Measurements from ENCODE around the gene NUDT14.

NUDT14 gene

DNA sequence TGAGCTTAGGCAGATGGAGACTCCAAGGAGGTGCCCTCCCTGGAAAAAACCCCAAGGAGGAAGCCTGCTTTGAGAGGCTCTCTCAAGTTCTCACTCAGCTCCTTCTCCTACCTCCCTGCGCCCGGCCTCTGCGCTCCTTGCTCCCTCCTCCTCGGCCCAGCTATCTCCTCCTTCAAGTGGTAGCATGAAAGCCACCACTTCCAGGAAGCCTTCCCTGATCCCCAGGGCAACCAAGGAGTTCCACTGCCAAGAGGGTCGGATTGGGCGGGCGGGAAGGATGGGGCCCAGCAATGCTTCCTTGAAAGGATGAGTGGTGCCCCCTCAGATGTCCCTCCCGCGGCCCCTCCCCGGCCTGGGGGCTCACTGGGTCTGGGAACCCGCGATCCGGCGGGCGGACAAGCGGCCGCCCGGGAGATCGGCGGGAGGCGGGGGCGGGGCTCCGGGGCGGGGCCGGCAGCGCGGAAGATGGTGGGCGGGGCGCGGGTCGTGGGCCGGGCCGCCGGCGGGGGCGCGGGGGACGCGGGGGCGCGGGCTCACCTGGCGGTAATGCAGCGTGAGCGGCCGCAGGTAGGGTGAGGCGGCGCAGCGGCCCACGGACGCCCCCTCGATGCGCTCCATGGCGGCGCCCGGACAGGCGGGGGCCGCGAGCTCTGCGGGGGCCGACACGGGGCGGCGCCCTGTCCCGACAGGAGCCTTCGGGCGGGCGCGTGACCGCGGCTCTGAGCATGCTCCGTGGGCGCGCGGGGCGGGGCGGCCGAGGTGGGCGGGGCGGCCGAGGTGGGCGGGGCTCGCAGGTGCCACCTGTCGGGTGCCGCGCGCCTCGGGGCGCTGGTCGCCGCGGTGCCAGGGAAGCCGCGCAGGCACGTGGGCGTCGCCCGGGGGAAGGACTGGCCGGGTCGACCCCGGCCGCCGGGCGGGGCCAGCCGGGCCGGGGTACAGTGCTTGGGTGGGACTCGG is at the start of gene NUDT14:
Gene NUDT14, minus strand, starts transcription at position 721 of the 957 bp plus-strand sequence. Its CDS starts 103 bp downstream, at position 618.
- DNase-seq, result peak; percentile 94

DNA sequence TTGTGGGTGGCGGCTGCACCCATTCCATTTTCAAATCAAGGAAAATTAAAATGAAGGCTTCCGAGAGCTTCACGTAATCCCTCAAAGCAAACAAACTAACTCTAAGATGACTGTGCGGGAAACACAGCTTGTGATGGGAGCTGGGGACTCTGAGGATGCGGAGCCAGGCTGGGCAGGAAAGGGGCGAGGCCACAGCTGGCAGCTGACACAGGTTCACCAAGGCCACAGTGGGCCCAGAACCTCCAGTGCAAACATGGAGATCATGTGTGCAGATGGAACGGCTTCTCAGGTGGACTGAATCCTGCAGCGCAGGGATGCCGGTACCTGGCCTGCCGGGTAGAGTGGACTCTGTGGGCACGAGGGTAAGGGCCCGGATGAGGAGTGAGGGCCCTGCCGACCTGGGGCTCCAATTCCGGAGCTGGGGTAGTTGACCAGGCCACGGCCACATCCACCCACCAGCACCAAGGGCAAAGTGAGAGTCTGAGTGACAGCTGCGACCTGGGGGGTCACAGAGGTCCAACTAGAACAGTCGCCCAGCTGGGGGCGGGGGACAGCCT is 48.1 kb upstream of the NUDT14 start:
- no peak for DNase-seq

DNA sequence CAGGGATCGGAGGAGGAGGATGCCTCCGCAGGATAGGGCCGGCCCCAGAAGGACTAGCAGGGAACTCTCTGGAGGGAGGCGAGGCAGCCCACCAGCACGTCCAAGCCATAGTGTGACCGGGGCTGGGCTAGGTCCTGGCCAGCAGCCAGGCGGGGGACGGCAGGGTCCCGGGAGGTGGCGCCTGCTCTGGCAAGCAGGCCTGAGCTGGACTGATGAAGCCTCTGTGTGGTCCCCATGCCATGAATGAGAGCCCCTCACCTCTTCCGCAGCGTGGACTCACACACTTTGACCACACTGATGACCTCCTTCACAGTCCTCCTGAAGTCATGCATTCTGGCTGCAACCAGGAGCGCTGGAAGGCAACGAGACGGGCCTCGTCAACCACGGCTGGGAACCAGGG is 47.5 kb upstream of the NUDT14 start:
- no peak for DNase-seq

DNA sequence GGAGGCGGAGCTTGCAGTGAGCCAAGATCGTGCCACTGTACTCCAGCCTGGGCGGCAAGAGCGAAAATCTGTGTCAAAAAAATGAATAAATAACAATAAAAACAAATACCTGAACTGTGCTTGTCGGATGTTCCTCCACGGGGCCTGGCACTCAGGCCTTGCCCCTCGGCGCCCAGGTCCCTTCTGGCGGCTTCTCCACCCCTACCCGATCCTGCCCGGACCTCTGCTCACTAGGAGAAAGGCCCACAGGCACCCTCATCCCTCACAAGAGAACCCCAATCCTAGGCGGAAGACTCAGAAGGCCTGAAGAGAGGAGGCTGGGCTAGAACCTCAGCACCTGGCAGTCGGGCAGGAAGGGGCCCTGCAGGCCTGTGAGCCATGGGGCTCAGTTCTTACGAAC is 46.2 kb upstream of the NUDT14 start:
- no peak for DNase-seq

DNA sequence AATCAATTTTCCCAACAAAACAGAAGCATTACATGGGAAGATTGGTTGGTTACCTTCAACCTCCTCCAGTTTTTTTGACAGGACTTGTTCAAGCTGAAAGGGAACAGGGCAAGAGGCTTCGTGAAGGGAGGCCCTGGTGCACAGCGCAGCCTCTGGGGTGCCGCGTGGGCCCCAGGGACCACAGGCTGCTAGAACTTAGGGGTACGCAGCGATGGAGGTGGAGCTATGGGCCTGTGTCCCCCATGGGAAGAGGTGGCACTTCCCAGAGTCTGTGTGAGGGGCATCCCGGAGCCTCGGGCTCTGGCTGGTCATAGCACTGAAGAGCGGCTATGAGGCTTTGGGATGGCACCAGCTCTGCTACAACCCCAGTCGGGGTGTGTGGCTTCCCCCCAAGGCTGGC is 45.1 kb upstream of the NUDT14 start:
- DNase-seq, result no peak

DNA sequence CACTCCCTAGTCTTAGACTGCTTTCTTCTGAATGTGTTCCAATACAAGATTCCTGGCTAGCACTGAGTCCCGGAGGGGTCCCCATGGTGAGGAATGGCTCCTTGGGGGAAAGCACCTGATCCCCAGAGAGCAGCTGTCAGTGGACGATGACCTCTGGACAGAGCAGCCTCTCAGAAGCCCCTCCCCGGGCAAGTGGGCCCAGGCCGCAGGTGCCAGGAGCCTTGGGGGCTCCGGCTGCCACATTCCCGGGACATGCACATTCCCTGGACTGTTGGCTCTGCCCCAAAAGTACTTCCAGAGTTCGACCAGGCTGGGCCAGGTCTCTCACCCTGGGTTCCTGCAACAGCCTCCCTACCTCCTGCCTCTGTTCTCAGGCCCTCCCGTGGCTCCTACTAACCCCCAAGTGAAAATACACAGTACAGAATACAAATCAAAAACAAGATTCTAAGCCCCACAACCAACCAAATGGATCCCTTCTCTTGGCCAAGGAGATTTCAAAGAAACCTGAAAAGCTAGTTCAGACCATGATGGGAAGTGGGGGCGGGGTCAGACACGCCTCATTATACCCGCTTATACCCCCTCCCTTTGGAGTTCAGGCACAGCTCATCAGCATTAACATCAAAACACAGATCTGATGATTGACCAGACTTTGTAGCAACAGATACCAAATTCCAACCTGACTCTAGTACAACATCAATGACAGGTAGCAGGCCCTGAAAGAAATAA is 43.9 kb upstream of the NUDT14 start:
- no peak for DNase-seq

DNA sequence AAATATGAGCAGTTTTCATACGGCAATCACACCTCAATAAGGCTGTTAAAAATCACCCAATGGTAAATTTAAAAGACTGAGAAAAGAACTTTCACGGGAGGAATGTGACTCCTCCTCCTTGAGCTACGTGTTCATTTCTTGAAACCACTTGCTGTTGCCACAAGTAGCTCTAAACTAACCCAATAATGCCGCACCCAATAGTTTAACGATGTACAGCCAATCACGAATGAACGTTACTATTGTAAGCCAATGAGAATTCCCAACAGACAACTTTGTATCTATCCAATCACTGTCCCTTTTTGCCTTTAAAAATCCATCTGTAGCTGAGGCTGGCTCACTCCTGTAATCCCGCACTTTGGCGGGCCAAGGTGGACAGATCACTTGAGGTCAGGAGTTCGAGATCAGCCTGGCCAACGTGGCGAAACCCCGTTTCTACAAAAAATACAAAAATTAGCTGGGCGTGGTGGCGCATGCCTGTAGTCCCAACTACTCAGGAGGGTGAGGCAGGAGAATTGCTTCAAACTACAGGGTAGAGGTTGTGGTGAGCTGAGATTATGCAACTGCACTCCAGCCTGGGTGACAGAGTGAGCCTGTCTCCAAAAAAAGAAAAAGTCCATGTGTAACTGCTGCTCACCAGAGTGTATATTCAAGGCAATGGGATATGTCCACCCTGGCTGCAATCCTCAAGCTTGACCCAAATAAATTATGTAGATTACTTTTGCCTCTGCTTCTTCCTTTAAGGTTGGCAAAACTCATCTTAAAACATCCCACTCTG is 42.8 kb upstream of the NUDT14 start:
- no peak for DNase-seq

DNA sequence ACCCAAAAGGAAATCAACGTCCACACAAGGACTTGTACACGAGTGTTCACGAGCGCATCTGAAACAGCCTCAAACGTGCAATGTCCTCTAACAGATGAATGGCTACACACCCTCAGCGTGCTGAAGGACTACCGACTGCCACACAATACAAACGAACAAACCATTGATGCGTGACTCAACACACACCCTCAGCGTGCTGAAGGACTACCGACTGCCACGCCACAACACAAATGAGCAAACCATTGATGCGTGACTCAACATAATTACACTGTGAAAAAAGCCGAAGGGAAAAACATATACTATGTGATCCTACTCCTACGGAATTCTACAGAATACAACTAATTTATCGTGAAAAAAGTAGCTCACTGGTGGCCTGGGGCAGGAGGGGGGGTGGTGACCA is 42.1 kb upstream of the NUDT14 start:
- DNase-seq, result no peak

DNA sequence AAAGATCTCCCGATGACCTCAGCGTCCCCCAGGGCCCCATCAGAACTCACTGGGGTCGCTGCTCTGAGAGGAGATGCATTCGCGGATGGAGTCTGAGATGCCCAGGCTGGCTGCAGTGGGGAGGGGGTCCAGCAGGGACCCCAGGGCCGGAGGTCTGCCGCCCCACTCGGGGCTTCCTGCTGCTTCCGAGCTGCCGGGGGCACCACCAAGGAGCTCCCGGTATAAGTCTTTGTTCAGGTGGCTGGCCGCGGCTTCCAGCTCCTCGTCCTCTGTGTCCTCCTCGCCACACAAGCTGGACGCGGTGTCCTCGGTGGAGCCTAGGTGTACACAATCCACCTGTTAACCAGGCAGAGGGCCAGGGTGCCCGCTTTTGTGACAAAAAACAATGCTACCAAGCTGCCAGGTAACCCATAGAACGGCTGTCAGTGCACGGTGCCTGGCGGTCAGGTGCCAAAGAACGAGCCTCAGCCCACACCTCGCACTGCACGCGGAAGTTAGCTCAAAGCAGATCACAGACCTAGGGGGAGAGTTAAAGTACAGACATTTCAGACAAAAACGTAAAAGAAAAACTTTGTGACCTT is 40.6 kb upstream of the NUDT14 start:
- no peak for DNase-seq

DNA sequence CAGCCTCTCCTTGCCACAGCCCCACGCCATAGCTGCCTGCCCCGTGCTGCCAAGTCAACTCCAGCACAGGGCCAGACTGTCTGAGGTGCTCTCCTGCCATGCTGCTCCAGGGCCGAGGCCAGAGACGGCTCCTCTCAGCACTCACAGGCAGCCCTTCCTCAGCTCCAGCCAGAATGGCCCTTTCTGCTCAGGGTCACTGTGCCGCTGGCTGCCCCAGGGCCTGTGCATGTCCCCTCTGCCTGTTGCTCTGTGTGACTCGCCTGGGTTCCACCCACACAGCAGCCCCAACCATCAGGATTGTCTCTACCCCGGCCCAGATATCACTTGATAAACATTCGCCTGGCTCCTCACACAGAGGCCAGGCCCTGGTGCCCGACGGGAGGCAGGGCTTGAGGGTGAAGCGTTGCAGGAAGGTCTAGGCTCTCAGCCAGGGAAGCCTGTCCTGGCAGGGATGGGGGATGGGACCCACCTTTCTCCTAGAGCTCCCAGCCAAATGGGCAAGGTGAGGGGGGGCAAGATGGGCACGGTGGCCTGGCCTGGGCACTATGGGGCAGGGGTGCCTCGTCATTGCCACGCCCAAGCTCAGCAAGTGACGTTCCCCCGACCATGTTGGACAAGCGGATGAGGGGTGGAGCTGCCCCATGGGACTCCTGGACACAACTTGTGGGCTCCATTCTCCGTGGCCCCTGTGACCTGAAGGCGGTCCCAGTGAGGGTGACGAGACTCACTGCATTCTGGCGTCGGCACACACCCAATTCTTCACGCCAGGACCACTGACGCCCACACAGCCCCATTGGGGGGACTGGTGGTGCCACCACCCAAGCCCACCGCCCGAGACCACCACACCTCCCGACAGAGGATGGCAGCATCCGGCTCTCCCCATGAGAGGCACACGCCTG is 39.8 kb upstream of the NUDT14 start:
- no peak for DNase-seq

DNA sequence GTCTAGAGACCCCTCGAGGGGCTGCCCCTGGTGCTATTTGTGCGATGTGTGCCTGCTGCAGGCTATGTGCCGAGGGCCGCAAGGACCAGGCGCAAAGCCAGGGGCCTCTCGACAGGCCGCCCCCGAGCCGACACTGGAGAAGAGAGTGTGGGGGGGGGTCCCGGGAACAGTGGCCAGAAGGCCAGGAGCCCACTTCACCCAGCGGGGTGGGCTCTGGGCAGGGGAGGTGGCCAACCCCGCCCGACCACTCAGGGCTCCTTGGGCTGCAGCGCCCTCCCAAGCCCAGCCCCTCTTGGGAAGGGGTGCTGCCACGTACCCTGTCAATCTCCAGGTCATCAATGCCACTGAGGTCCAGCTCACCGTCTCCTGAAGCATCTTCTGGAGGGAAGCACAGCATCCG is 38.6 kb upstream of the NUDT14 start:
- DNase-seq, result no peak

DNA sequence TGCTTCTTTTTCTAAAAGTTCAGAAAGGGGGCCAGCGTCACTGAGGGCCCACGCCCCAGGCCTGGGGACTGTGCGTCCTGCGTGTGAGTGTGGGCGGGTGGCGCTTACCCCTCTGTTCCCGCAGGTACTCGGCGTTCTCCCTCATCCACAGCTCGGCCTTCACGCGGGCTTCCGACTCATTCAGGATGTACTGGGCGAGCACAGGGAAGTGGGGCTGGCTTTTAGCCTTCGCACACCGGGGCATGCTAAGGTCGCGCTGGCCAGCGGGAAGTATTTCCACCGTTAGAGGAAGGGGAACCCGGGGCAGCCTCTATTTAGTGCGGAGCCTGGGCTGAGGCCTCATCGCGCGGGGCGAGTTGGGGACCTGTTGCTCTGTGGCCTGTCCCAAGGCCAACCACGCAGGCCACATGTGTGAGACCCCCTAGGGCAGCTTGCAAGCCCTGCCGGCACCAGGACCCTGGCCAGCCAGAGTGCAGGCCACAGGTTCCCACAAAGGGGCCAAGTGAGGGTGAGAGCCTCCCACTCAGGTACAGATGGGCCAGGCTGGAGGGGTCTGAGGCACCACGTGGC is 38.0 kb upstream of the NUDT14 start:
- DNase-seq, result no peak

DNA sequence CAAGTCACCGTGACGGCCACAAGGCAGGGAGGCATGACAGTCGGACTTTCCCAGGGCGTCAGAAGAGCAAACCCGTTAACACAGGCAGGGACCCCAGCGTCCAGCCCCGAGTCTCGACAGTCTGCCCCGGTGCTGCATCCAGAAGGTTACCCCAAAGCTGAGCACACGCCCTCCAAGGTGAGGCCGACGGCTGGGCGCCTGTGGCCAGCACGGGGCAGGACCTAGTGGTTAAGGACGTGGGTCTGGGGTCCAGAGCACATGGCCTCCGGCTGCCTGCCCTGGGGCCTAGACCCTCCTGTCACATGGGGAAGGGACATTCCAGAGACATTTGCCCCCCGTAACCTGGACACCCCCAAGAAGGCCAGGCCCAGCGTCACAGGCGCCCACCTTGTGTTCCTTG is 37.5 kb upstream of the NUDT14 start:
- no peak for DNase-seq

DNA sequence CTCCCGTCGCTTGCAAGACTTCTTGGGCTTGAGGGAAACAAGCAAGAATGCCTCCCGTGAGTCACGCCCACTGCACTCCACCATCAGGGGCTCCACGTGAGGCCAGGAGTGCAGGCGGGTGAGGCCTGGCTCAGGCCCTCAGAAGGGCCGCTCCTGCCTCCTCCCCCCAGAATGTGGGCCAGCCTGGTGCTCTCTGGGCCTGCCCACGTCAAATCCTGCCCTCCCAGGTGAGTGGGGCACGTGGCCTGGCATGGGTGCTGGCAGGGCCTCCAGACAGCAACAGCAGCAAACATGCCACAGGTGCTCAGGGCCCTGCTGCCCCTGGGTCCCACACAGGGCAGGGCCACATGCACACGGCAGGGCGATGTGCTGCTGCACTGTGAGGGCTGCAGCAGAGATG is 36.7 kb upstream of the NUDT14 start:
- DNase-seq, result no peak

DNA sequence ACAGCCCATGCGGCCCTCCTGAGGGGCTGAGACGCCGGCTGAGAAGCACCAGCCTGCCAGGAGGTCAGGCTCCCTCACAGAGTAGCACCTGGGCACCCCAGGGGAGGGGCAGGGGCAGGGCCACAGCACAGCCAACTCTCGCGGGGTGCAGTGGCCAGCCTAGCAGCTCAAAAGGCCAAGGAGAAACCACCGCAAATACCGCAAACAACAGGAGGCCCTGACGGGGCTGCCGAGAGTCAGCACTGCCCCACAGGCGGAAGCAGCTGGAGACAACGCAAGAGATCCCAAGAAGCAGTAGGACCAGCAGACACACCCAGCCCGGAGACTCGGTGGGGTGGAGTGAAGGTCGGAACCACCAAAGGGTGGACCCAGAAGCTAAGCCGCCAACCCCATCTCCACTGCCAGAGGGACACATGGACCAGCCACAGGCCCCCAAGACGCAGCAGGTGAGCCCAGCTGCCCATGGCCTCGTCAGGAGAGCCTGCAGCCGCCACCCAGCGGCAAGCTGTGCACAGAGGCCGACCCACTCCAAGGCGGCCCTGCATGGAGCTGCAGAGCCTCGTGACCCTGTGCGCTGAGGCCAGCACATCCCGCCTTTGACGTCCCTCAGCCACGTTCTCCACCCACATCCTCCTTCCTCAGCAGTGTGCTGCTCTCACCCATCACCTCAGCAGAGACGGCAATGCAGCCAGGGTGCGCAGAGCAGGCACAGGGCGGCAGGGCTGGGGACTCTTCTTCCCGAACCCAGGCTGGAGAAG is 35.6 kb upstream of the NUDT14 start:
- DNase-seq, result no peak

DNA sequence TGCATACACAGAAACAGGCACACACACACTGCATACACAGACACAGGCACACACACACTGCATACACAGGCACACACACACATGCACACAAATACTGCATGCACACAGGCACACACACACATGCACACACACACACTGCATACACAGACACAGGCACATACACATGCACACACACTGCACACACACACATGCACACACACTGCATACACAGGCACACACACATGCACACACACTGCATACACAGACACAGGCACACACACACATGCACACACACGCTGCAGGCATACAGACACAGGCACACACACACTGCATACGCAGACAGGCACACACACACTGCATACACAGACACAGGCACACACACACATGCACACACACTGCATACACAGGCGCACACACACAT is 34.5 kb upstream of the NUDT14 start:
- DNase-seq, result no peak

DNA sequence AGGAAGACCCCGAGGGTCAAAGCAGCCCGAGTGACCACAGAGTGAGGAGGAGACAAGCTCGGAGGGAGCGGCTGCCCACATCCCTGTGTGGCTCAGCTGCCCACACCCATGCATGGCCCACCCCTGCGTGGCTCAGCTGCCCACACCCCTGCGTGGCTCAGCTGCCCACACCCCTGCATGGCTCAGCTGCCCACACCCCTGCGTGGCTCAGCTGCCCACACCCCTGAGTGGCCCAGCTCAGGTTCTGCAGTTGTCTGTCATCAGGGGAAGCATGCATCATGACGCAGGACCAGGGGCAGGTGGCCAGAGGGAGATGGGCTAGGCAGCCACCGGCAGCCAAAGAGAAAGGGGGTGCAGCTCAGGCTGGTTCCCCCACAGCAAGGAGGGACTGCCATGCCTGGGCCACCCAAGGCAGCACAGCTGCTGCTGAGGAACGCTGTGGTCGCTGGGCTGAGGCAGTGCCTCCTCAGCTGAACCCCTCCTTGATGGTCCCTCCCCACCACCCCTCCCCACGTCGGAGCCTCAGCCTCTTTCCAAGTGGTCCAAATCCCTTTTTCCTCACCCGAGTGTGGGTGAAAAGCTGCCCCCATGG is 33.3 kb upstream of the NUDT14 start:
- DNase-seq, result no peak

DNA sequence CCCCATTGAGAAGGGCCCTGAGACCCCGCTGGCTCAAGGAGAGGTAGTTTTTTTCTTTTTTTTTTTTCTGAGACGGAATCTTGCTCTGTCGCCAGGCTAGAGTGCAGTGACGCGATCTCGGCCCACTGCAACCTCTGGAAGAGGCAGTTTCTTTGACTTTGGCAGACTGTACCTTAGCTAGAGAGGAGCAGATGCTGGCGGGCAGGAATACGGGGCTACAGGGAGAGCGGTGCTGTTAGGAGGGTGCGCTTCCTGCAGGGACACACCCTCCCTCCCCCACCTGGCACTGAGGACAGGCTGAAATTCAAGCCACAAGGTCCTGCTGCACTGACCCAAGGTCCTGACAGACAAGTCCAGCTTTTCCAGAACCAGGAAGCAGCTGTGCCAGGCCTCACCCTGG is 32.2 kb upstream of the NUDT14 start:
- no peak for DNase-seq

DNA sequence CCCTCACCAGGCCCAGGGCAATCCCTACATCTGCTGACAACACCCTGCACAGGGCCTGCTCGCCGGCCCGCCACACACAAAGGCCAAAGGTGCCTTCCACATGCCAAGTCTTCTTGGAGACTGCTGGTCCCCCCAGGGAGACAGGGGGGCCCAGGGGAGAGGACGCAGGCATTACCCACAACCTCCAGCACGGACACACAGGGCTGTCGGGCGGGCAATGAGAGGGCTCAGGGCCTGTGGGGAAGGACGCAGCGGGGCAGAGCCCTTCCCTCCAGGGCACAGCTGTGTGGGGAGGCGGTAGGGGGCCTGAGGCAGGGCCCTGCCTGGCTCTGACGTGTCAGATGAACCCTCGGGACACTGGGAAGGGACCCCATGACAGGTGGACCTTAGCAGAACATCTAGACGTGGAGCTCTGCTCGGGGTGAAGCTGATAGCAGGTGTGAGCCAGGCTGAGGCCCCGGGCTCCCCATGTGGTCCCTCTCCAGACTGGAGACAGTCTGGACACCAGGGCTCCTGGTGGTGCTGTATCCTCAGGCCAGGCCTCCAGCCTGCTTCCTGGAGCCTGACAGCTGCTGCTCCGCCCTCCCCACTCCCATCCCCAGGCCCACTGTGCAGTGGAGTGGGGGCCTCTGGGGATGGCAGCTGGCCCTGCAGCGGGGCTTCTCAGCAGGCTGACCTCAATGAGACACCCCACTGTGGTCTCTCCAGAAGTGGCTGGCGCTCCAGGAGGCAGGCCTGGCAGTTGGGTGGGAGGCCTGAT is 31.6 kb upstream of the NUDT14 start:
- DNase-seq, result no peak
